H1 (cell line): ENCODE data around the gene HOXB7. TPM values are rescaled to one million over a fixed set of nuclear protein-coding genes. Genes with fewer than 3 reads are reported as not detected.
A peak's percentile ranks its signal among the peaks of the same experiment; 100 is the strongest.

Experiments used
- CTCF ChIA-PET: fragments of 300-600 bp; sonication (Branson Sonifier 250); formaldehyde crosslinking; loops from one replicate; lab custom pipeline; 2021; ENCODE audit not compliant: partially characterized antibody; lab: Charles Lee
- POLR2A ChIA-PET: fragments of 300-600 bp; sonication (Branson Sonifier 250); formaldehyde crosslinking; loops from one replicate; lab custom pipeline; 2021; ENCODE audit warnings: inconsistent platforms; ENCODE audit not compliant: partially characterized antibody; lab: Charles Lee
- DNase-seq, 2 experiments: peaks; one replicate each; pipeline versions ENCODE4 v3.0.0 to v3.0.0-alpha.2; 2010 to 2022; ENCODE audit warnings: low spot score in 2 of 2, low read depth in 1 of 2, mixed read lengths in 1 of 2
- FAIRE-seq: peaks from 2 replicates; lab custom pipeline; 2011; peaks lifted over from hg19 to GRCh38; lab: Jason Lieb, UNC
- H2AFZ ChIP-seq: 2 replicates; pipeline ENCODE4 v1.8.1; 2012; ENCODE audit warnings: low read length, inconsistent platforms
- H2AK5ac ChIP-seq: 2 replicates; pipeline ENCODE4 v1.6.1; 2013; ENCODE audit warnings: low read depth, low read length
- H2BK120ac ChIP-seq: replicated peaks from 2 replicates; pipeline ENCODE3; 2013; ENCODE audit warnings: low read depth, low read length, inconsistent platforms
- H2BK12ac ChIP-seq: 2 replicates; pipeline ENCODE4 v1.6.1; 2013; ENCODE audit warnings: low read depth, low read length
- H2BK15ac ChIP-seq: 2 replicates; pipeline ENCODE4 v1.6.1; 2013; ENCODE audit warnings: low read length
- H2BK20ac ChIP-seq: 2 replicates; pipeline ENCODE4 v1.6.1; 2013; ENCODE audit warnings: low read length
- H2BK5ac ChIP-seq: 2 replicates; pipeline ENCODE4 v1.6.1; 2013; ENCODE audit warnings: low read depth, low read length
- H3K14ac ChIP-seq: 2 replicates; pipeline ENCODE4 v1.6.1; 2013; ENCODE audit warnings: inconsistent platforms; ENCODE audit not compliant: insufficient read length
- H3K18ac ChIP-seq: 2 replicates; pipeline ENCODE4 v1.6.1; 2013; ENCODE audit warnings: low read length; ENCODE audit errors: extremely low read depth
- H3K23ac ChIP-seq: 2 replicates; pipeline ENCODE4 v1.6.1; 2013; ENCODE audit warnings: inconsistent platforms; ENCODE audit not compliant: insufficient read length
- H3K23me2 ChIP-seq: 2 replicates; pipeline ENCODE4 v1.6.1; 2013; ENCODE audit warnings: low read depth, low read length
- H3K27ac ChIP-seq: 2 replicates; pipeline ENCODE4 v1.6.1; 2011; ENCODE audit warnings: low read depth, low read length, inconsistent platforms
- H3K27me3 ChIP-seq, 4 experiments: replicated peaks in 1 of 4; 1 replicate in 1 of 4; 2 replicates in 3 of 4; pipeline versions ENCODE4 v1.6.1 to v1.8.1; 2011 to 2013; ENCODE audit warnings: low read length in 3 of 4, mild to moderate bottlenecking in 3 of 4, inconsistent platforms in 2 of 4, mixed read lengths in 2 of 4, moderate library complexity in 1 of 4; ENCODE audit not compliant: control insufficient read depth in 3 of 4, insufficient read depth in 3 of 4; ENCODE audit errors: extremely low read depth in 1 of 4
- H3K36me3 ChIP-seq, 4 experiments: 2 replicates each; pipeline versions ENCODE4 v1.6.1 to v1.8.1; 2011 to 2013; ENCODE audit warnings: mild to moderate bottlenecking in 4 of 4, low read length in 3 of 4, moderate library complexity in 2 of 4, control low read depth in 1 of 4, inconsistent platforms in 1 of 4; ENCODE audit not compliant: insufficient read depth in 4 of 4, control insufficient read depth in 2 of 4
- H3K4ac ChIP-seq: replicated peaks from 2 replicates; pipeline ENCODE3; 2013; ENCODE audit warnings: low read length, low read depth, mixed read lengths, inconsistent platforms; ENCODE audit not compliant: insufficient read length
- H3K4me1 ChIP-seq, 4 experiments: replicated peaks in 1 of 4; 1 replicate in 1 of 4; 2 replicates in 3 of 4; pipeline versions ENCODE4 v1.6.1 to v1.8.1; 2011 to 2013; ENCODE audit warnings: low read length in 3 of 4, inconsistent platforms in 2 of 4, mixed read lengths in 1 of 4; ENCODE audit not compliant: insufficient read depth in 4 of 4, control insufficient read depth in 3 of 4
- H3K4me2 ChIP-seq, 2 experiments: 2 replicates each; pipeline versions ENCODE4 v1.6.1 to v1.8.1; 2011 to 2013; ENCODE audit warnings: low read depth in 2 of 2, low read length in 2 of 2, control low read depth in 1 of 2, inconsistent platforms in 1 of 2, mild to moderate bottlenecking in 1 of 2; ENCODE audit not compliant: insufficient read depth in 1 of 2
- H3K4me3 ChIP-seq, 4 experiments: fragments of 200-600, 300-600 bp in 1 of 4; sonication (generic), shearing (Covaris generic), sonication (Bioruptor Twin) in 1 of 4; 2 replicates each; pipeline versions ENCODE4 v1.5.1 to v1.8.1; 2011 to 2016; ENCODE audit warnings: low read length in 4 of 4, low read depth in 3 of 4, control low read depth in 2 of 4, inconsistent platforms in 2 of 4, mild to moderate bottlenecking in 2 of 4, mixed read lengths in 1 of 4, moderate library complexity in 1 of 4; ENCODE audit not compliant: insufficient read depth in 2 of 4; ENCODE audit errors: extremely low read depth in 1 of 4
- H3K56ac ChIP-seq: replicated peaks from 2 replicates; pipeline ENCODE3; 2013; ENCODE audit warnings: low read depth, mild to moderate bottlenecking, mixed read lengths, low read length, inconsistent platforms; ENCODE audit not compliant: insufficient read length
- H3K79me1 ChIP-seq: 2 replicates; pipeline ENCODE4 v1.6.1; 2013; ENCODE audit warnings: low read depth, low read length, control low read depth
- H3K79me2 ChIP-seq, 2 experiments: 2 replicates each; pipeline versions ENCODE4 v1.6.1 to v1.8.1; 2012 to 2013; ENCODE audit warnings: low read length in 2 of 2, mild to moderate bottlenecking in 2 of 2, inconsistent platforms in 1 of 2; ENCODE audit not compliant: insufficient read depth in 2 of 2, control insufficient read depth in 1 of 2
- H3K9ac ChIP-seq, 4 experiments: replicated peaks in 1 of 4; 1 replicate in 1 of 4; 2 replicates in 3 of 4; pipeline versions ENCODE4 v1.6.1 to v1.8.1; 2011 to 2013; ENCODE audit warnings: low read depth in 3 of 4, low read length in 3 of 4, control low read depth in 2 of 4, mild to moderate bottlenecking in 2 of 4, moderate library complexity in 2 of 4, inconsistent platforms in 1 of 4; ENCODE audit errors: extremely low read depth in 1 of 4
- H3K9me3 ChIP-seq, 2 experiments: 2 replicates each; pipeline versions ENCODE4 v1.6.1 to v1.8.1; 2012 to 2013; ENCODE audit warnings: mild to moderate bottlenecking in 2 of 2, moderate library complexity in 2 of 2, control low read depth in 1 of 2, inconsistent platforms in 1 of 2, low read depth in 1 of 2, low read length in 1 of 2, mixed read lengths in 1 of 2; ENCODE audit not compliant: insufficient read depth in 2 of 2
- H4K20me1 ChIP-seq, 2 experiments: replicated peaks in 1 of 2; 2 replicates each; pipeline versions ENCODE3 to v1.8.1; 2011 to 2013; ENCODE audit warnings: inconsistent platforms in 2 of 2, low read length in 2 of 2, mild to moderate bottlenecking in 1 of 2; ENCODE audit not compliant: insufficient read depth in 2 of 2, control insufficient read depth in 1 of 2
- H4K5ac ChIP-seq: 2 replicates; pipeline ENCODE4 v1.6.1; 2013; ENCODE audit warnings: low read length, low read depth, mixed read lengths, inconsistent platforms; ENCODE audit not compliant: insufficient read length
- H4K8ac ChIP-seq: 2 replicates; pipeline ENCODE4 v1.8.0; 2013; ENCODE audit warnings: mild to moderate bottlenecking, moderate library complexity, low read length, inconsistent platforms; ENCODE audit not compliant: insufficient read depth; ENCODE audit errors: extremely low read depth
- H4K91ac ChIP-seq: replicated peaks from 2 replicates; pipeline ENCODE3; 2013; ENCODE audit warnings: low read length, mixed read lengths, inconsistent platforms; ENCODE audit not compliant: insufficient read length
- BRCA1 ChIP-seq: IDR thresholded peaks from 2 replicates; pipeline ENCODE4 v1.6.1; 2012; ENCODE audit warnings: low read depth, low read length, improper control_type of control experiment
- CBX8 ChIP-seq: fragments of 300-800, 300-1000 bp; sonication (generic); IDR thresholded peaks from 2 replicates; pipeline ENCODE4 v1.7.1; 2016; ENCODE audit warnings: low read depth, low read length, borderline replicate concordance
- EZH2 ChIP-seq: fragments of 200-600 bp; sonication (generic); IDR thresholded peaks from 2 replicates; pipeline ENCODE4 v1.7.1; 2012; ENCODE audit warnings: low read depth, mild to moderate bottlenecking, moderate library complexity, low read length, inconsistent platforms; ENCODE audit not compliant: severe bottlenecking
- NANOG ChIP-seq: IDR thresholded peaks from 2 replicates; pipeline ENCODE4 v1.6.1; 2011; ENCODE audit warnings: low read length, low read depth, mild to moderate bottlenecking, inconsistent platforms; ENCODE audit not compliant: insufficient read depth, poor library complexity, severe bottlenecking
- SIX5 ChIP-seq: IDR thresholded peaks from 2 replicates; pipeline ENCODE4 v1.6.1; 2011; ENCODE audit warnings: mild to moderate bottlenecking, low read depth, low read length
- TBP ChIP-seq: IDR thresholded peaks from 2 replicates; pipeline ENCODE4 v1.6.1; 2011; ENCODE audit warnings: low read depth, low read length, improper control_type of control experiment
- TEAD4 ChIP-seq: IDR thresholded peaks from 2 replicates; pipeline ENCODE4 v1.6.1; 2012; ENCODE audit warnings: low read depth, low read length, inconsistent platforms, mixed read lengths
- WGBS, 2 experiments: shearing (Covaris generic) in 1 of 2; methylation state at CpG; one replicate each; pipeline versions ENCODE4 v1.1.6 to v1.1.7; 2013 to 2015; ENCODE audit warnings: low lambda C conversion rate in 2 of 2, mixed read lengths in 2 of 2, inconsistent platforms in 1 of 2, low coverage in 1 of 2, missing lambda C conversion rate in 1 of 2; ENCODE audit not compliant: insufficient replicate concordance in 2 of 2, insufficient coverage in 1 of 2, insufficient read length in 1 of 2; ENCODE audit errors: extremely low coverage in 1 of 2, missing lambda C conversion rate in 1 of 2; 5-methylcytosine and 5-hydroxymethylcytosine counted together
- polyA plus RNA-seq, 7 experiments: library from polyadenylated mRNA; depleted of rRNA in 3 of 7; stranded (reverse) in 5 of 7; unstranded in 2 of 7; fragments of >200 nt in 5 of 7; fragments of 200-250 nt in 2 of 7; gene quantifications; 1 replicate in 5 of 7; 2 replicates in 1 of 7; 4 replicates in 1 of 7; pipeline versions ENCODE4 v1.2.1 to v1.2.3, GENCODE V29; 2011 to 2013; ENCODE audit warnings: missing spikeins in 2 of 7, mixed read lengths in 2 of 7
- total RNA-seq: library from RNA; stranded (reverse); fragmentation: NEBNext Ultra II Directional; extraction: Animal tissue kit (Norgen Biotek cat#: 25700); gene quantifications from 2 replicates; pipeline ENCODE4 v1.2.1, GENCODE V29; 2021
- TF ChIP-seq, protein P1 (sequence below), 3 experiments: IDR thresholded peaks; 1 replicate in 2 of 3; 2 replicates in 1 of 3; pipeline versions ENCODE4 v1.5.1 to v1.6.1; 2011; ENCODE audit warnings: low read length in 3 of 3, mild to moderate bottlenecking in 3 of 3, inconsistent platforms in 2 of 3, low read depth in 1 of 3, moderate library complexity in 1 of 3; ENCODE audit not compliant: insufficient read depth in 1 of 3; ENCODE audit errors: control extremely low read depth in 1 of 3

The HOXB7 gene
- total and polyA plus RNA-seq, 2 of the 8 experiments (the other 6 are each of a cell fraction or from before 2014, with no cell fraction given): not detected

DNA sequence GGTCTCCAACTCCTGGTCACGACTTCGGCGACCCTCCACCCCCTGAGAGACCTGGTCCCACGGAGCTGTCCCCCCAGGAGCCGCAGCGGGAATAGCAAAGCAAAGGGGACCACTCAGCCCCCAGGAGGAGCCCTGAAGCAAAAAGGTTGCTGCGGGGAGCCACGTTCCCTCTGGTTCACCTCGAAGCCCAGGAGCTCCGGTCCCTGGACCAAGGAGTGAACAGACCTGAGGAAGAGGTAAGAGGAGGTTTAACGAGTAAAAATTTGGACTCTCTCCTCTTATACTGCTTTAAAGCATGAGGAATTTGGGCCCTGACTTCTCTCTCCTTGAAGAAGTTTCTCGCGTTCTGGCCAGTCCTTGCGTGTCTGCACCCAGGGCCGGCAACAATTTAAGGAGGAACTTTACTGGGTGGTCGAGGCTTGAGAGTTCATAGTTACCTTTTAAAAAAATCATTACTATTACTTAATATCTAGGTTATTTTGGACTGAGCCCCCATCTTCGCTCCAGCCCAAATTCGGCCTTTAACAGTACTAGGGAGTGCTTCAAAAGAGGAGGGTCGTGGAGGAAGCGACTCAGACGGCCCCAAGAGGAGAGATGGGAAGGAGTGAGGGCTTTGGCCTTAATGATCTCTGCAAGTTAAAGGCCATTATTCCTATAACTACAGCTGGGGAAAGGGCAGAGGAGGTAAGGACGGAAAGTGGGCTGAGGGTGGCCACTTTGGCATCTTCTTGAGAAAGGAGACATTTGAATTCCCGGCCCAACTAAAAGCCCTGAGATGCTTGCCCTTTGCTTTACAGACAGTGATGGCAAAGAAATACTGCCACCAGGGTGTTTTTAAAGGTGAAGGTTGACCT is 32.3 kb upstream of the HOXB7 start:
- H3K27ac ChIP-seq: no peak overlapping the region
- H2BK12ac ChIP-seq: peak overlapping the region; percentile 60; the same call in 1 of the 2 replicates
- H3K14ac ChIP-seq: no peak overlapping the region
- peaks cover 6 to 30% of the 10 kb centered on the region in 2 experiments for H4K20me1 ChIP-seq
- ChIA-PET POLR2A (interaction anchor here (0.6 kb wide), 1 partner anchor 170 kb away, joined by 5 read pairs; no protein-coding TSS in a partner anchor), CTCF (interaction anchor here (0.6 to 2.5 kb wide), 13 partner anchors 10 to 236 kb away, joined by 3 to 10 read pairs (median 3); no protein-coding TSS in a partner anchor)
- no peak overlapping the region for H3K4ac ChIP-seq
- peaks cover 3% of the 10 kb centered on the region; the same call in 1 of the 2 replicates for H3K23me2 ChIP-seq
- H4K8ac ChIP-seq: no peak overlapping the region
- no peak overlapping the region for H3K4me3 ChIP-seq
- no peak for DNase-seq
- no peak overlapping the region for H3K18ac ChIP-seq
- H2BK20ac ChIP-seq: no peak overlapping the region
- H2AK5ac ChIP-seq: no peak overlapping the region
- no peak overlapping the region for H2BK120ac ChIP-seq
- no peak overlapping the region for H2BK15ac ChIP-seq
- H2BK5ac ChIP-seq: no peak overlapping the region
- H3K56ac ChIP-seq: no peak overlapping the region
- no peaks in the 10 kb centered on the region for H3K79me2 ChIP-seq
- no peak overlapping the region; a peak in 1 of 4 replicates for H3K4me2 ChIP-seq
- no peak overlapping the region for H2AFZ ChIP-seq
- FAIRE-seq: no peak
- H3K4me1 ChIP-seq: peaks cover 0 to 14% (median 9%) of the 10 kb centered on the region in 4 experiments; a peak in 5 of 7 replicates
- H4K91ac ChIP-seq: no peak overlapping the region
- WGBS, 2 experiments: 23% methylated on average over 23 of the region's 23 CpGs; no CpG with 5 or more reads in 1 of the 2 experiments
- H3K9me3 ChIP-seq: no peaks in the 10 kb centered on the region
- peaks cover 98 to 100% (median 100%) of the 10 kb centered on the region in 4 experiments for H3K27me3 ChIP-seq
- H3K23ac ChIP-seq: no peak overlapping the region
- H3K9ac ChIP-seq: no peak overlapping the region
- no peaks in the 10 kb centered on the region for H3K79me1 ChIP-seq
- no peak overlapping the region for H4K5ac ChIP-seq
- peaks cover 0 to 10% (median 0%) of the 10 kb centered on the region in 4 experiments; a peak in 1 of 8 replicates for H3K36me3 ChIP-seq
- TF ChIP-seq SIX5 (no peak), CBX8 (0 out of 2 replicates have a peak, but pooled peaks have one; percentile 16), BRCA1 (no peak), TBP (no peak), NANOG (no peak), TEAD4 (no peak), EZH2 (peak; percentile 88)
- TF ChIP-seq, protein P1, sequence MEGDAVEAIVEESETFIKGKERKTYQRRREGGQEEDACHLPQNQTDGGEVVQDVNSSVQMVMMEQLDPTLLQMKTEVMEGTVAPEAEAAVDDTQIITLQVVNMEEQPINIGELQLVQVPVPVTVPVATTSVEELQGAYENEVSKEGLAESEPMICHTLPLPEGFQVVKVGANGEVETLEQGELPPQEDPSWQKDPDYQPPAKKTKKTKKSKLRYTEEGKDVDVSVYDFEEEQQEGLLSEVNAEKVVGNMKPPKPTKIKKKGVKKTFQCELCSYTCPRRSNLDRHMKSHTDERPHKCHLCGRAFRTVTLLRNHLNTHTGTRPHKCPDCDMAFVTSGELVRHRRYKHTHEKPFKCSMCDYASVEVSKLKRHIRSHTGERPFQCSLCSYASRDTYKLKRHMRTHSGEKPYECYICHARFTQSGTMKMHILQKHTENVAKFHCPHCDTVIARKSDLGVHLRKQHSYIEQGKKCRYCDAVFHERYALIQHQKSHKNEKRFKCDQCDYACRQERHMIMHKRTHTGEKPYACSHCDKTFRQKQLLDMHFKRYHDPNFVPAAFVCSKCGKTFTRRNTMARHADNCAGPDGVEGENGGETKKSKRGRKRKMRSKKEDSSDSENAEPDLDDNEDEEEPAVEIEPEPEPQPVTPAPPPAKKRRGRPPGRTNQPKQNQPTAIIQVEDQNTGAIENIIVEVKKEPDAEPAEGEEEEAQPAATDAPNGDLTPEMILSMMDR (IDR thresholded peaks at IDR 0.05; ENCODE audit: control extremely low read depth in 1 of 3, insufficient read depth in 1 of 3, low read depth in 1 of 3, low read length in 3 of 3): no peak
